HFFc6 (cell line): Measurements from ENCODE around the gene ST8SIA5. TPM values are rescaled to one million over a fixed set of nuclear protein-coding genes. Genes with fewer than 3 reads are reported as not detected.

Experiments
- DNase-seq: peaks from one replicate; pipeline ENCODE4 v3.0.0-alpha.2; 2018
- H3K27ac Mint-ChIP-seq: 2 replicates; pipeline ENCODE4 v1.8.0; 2020; ENCODE audit warnings: mild to moderate bottlenecking, mixed read lengths
- H3K27me3 Mint-ChIP-seq: 2 replicates; pipeline ENCODE4 v1.8.0; 2021; ENCODE audit warnings: mild to moderate bottlenecking, moderate library complexity, mixed read lengths; ENCODE audit not compliant: insufficient read depth
- H3K36me3 Mint-ChIP-seq: 2 replicates; pipeline ENCODE4 v1.8.0; 2021; ENCODE audit warnings: low read depth, mixed read lengths
- H3K4me1 Mint-ChIP-seq: 2 replicates; pipeline ENCODE4 v1.8.0; 2020; ENCODE audit warnings: low read depth, mixed read lengths
- H3K4me3 Mint-ChIP-seq: 2 replicates; pipeline ENCODE4 v1.8.0; 2020; ENCODE audit warnings: mild to moderate bottlenecking, moderate library complexity, mixed read lengths
- H3K9me3 Mint-ChIP-seq: 2 replicates; pipeline ENCODE4 v1.8.0; 2020; ENCODE audit warnings: mild to moderate bottlenecking, mixed read lengths
- CTCF ChIP-seq: fragments of 200-600 bp; sonication (generic); IDR thresholded peaks from 2 replicates; pipeline ENCODE4 v1.5.0; 2021; ENCODE audit warnings: antibody characterized with exemption, mild to moderate bottlenecking
- total RNA-seq, 6 experiments: library from RNA; stranded (reverse); fragmentation: NEBNext Ultra II Directional; extraction: Animal tissue kit (Norgen Biotek cat#: 25700); gene quantifications; 2 replicates in 1 of 6; 3 replicates in 5 of 6; pipeline ENCODE4 v1.2.3, GENCODE V29; 2021

ST8SIA5 gene
- total RNA-seq, 6 experiments from 2014 or later = 0.23 TPM; not detected in 5

DNA sequence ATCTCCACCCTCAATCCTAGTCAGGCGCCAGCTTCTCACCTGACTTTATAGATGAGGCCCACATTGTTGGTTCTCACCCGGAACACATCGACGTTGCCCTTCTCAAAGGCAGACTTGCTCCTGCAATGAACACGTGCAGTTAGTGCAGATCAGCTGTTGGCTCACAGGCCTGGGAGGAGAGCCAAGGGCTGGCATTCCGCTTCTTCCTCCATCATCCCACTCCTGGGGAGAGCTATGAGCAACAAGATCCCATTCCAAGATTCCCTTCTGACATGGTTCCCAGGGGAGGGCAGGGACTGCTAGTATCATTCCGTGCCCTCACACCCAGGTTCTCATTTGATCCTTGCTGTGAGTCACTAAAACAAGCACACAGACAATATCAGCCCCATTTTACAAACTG is 114.9 kb downstream of the ST8SIA5 start:
- Mint-ChIP-seq H3K4me3 (no peak overlapping the region), H3K27ac (no peak overlapping the region), H3K27me3 (peaks cover 25% of the 10 kb centered on the region), H3K4me1 (no peaks in the 10 kb centered on the region), H3K9me3 (no peaks in the 10 kb centered on the region), H3K36me3 (no peaks in the 10 kb centered on the region)
- no peak for DNase-seq
- no peak for TF ChIP-seq CTCF

DNA sequence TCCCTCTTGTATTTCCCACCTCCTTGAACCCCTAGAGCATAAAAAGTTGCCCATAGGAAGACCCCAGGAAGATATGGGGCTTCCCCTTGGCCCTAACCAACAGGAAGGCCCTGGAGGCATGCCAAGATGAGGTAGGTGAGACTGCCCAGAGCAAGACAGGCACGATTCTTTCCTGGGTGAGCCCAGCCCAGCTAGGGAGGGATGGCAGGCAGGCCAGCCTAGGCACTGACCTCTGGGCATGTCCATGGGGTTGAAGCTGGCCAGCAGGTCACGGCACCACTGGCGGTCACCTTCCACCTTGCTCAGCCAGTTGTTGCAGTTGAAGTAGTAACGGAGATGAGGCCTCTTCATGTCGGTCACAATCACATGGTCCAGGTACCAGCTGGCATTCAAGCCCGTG is 117.5 kb downstream of the ST8SIA5 start:
- Mint-ChIP-seq H3K27ac (no peak overlapping the region), H3K4me3 (no peak overlapping the region), H3K9me3 (no peaks in the 10 kb centered on the region), H3K4me1 (no peaks in the 10 kb centered on the region), H3K27me3 (peaks cover 15% of the 10 kb centered on the region; the same call in 1 of the 2 replicates), H3K36me3 (no peaks in the 10 kb centered on the region)
- DNase-seq = no peak
- no peak for TF ChIP-seq CTCF

DNA sequence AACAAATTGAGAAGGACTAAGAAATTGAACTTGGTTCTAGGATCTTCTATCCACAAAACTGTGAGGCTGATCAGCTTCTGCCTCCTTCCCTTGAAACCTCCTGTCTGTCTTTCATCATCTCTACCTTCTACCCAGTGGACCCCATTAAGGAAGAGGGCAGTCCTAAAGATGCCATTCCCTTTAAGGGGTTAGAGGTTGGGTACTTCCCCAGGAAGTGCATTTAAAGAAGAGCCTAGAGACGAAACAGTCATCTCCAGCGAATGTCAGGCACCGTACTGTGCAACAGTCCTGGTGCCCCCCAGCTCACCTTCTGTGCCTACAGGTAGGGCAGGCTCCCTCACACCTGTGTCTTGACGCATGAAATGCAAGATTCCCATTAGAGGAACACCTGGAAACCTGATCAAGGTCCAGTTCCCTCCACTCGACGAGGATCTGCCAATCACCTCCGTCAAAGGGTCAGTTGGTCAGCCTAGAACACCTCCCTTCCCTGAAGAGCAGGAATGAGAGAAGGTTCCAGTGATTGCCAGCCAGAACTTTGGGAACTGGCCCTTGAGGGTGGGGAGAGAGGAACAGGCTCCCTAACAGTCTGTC is 120.7 kb downstream of the ST8SIA5 start:
- no peak for DNase-seq
- Mint-ChIP-seq H3K4me1 (no peaks in the 10 kb centered on the region), H3K27me3 (peaks cover 15% of the 10 kb centered on the region; the same call in 1 of the 2 replicates), H3K36me3 (no peaks in the 10 kb centered on the region), H3K27ac (no peak overlapping the region), H3K9me3 (no peaks in the 10 kb centered on the region), H3K4me3 (no peak overlapping the region)
- TF ChIP-seq CTCF = no peak

- Mint-ChIP-seq H3K4me3 (no peak overlapping the region), H3K27me3 (peaks cover 31% of the 10 kb centered on the region), H3K27ac (no peak overlapping the region), H3K9me3 (no peaks in the 10 kb centered on the region), H3K36me3 (no peaks in the 10 kb centered on the region), H3K4me1 (no peaks in the 10 kb centered on the region)
- no peak for TF ChIP-seq CTCF
- peak; percentile 10 for DNase-seq
Measured at GRCh38 chr18:46632401-46633071, 124.3 kb downstream of the ST8SIA5 start.

GRCh38 chr18:46630991-46631390 is 125.9 kb downstream of the ST8SIA5 start:
- DNase-seq = no peak
- Mint-ChIP-seq H3K27ac (no peak overlapping the region), H3K9me3 (no peaks in the 10 kb centered on the region), H3K27me3 (peaks cover 32% of the 10 kb centered on the region), H3K4me3 (no peak overlapping the region), H3K36me3 (no peaks in the 10 kb centered on the region), H3K4me1 (no peaks in the 10 kb centered on the region)
- TF ChIP-seq CTCF = no peak
